ENCODE measurements around the gene MTCH2. TPM values are rescaled to one million over a fixed set of nuclear protein-coding genes. Genes with fewer than 3 reads are reported as not detected.

MTCH2 gene
- total RNA-seq, 1 experiment from 2014 or later: 138 TPM

DNA sequence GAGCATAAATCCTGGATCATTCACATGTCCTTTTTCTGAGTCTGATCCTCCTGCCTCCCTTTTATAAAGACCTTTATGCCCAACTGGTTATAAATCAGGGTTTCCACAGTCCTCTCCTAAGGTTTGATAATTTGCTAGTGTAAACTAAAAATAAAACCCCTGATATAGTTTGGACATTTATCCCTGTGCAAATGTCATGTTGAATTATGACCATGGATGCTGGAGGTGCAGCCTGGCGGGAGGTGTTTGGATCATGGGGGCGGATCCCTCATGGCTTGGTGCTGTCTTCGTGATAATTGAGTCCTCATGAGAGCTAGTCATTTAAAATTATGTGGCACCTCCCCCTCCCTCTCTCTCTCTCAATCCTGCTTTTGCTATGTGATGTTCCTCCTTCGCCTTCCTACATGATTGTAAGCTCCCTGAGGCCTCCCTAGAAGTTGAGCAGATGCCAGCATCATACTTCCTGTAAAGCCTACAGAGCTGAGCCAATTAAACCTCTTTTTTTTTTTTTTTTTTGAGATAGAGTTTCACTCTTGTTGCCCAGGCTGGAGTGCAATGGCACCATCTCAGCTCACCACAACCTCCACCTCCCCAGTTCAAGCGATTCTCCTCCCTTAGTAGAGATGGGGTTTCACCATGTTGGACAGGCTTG lies 9.6 kb upstream of the MTCH2 start (continued):
- TF ChIP-seq YY1 (IDR thresholded peaks at IDR 0.05; ENCODE audit: extremely low read depth, insufficient replicate concordance, low read depth, low read length): no peak
- TF ChIP-seq, protein P1, sequence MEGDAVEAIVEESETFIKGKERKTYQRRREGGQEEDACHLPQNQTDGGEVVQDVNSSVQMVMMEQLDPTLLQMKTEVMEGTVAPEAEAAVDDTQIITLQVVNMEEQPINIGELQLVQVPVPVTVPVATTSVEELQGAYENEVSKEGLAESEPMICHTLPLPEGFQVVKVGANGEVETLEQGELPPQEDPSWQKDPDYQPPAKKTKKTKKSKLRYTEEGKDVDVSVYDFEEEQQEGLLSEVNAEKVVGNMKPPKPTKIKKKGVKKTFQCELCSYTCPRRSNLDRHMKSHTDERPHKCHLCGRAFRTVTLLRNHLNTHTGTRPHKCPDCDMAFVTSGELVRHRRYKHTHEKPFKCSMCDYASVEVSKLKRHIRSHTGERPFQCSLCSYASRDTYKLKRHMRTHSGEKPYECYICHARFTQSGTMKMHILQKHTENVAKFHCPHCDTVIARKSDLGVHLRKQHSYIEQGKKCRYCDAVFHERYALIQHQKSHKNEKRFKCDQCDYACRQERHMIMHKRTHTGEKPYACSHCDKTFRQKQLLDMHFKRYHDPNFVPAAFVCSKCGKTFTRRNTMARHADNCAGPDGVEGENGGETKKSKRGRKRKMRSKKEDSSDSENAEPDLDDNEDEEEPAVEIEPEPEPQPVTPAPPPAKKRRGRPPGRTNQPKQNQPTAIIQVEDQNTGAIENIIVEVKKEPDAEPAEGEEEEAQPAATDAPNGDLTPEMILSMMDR (IDR thresholded peaks at IDR 0.05 in 2 of 3, conservative IDR thresholded peaks at IDR 0.05 in 1 of 3; ENCODE audit: borderline replicate concordance in 1 of 3, insufficient read depth in 1 of 3, low read depth in 2 of 3, low read length in 2 of 3): no peak
- TF ChIP-seq REST (IDR thresholded peaks at IDR 0.05; ENCODE audit: low read depth): no peak
- TF ChIP-seq, protein P2, sequence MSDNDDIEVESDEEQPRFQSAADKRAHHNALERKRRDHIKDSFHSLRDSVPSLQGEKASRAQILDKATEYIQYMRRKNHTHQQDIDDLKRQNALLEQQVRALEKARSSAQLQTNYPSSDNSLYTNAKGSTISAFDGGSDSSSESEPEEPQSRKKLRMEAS (IDR thresholded peaks at IDR 0.05): no peak
- no peak for TF ChIP-seq POLR2AphosphoS5 (IDR thresholded peaks at IDR 0.05; ENCODE audit: low read depth, low read length)
- no peak for TF ChIP-seq ELF1 (IDR thresholded peaks at IDR 0.05; ENCODE audit: borderline replicate concordance, low read depth)

GRCh38 chr11:47649276-47649675 lies 6.9 kb upstream of the MTCH2 start:
- H3K9me3 ChIP-seq (ENCODE audit: control insufficient read depth in 1 of 2, insufficient read depth in 1 of 2, low read depth in 1 of 2, low read length in 2 of 2): no peaks in the 10 kb centered on the region; a peak in 2 of 4 replicates
- intact Hi-C loops (cut with micrococcal nuclease): no loop called here
- RAD21 ChIA-PET (ENCODE audit: low non-redundant PET in 1 of 2, low total read pairs in 2 of 2, uncharacterized antibody in 2 of 2, unreplicated experiment in 2 of 2): no interaction called here
- DNase-seq (ENCODE audit: low read depth, low spot score) (no peak), ATAC-seq (no peak)
- no peaks in the 10 kb centered on the region; a peak in 1 of 4 replicates for H3K36me3 ChIP-seq (ENCODE audit: control insufficient read depth in 1 of 2, insufficient read depth in 2 of 2, low read length in 2 of 2)
- no TSS peak for BruUV-seq (replicated peaks)
- H3K27ac ChIP-seq (ENCODE audit: low read depth, low read length): no peak overlapping the region
- no peaks in the 10 kb centered on the region for H3K9me2 ChIP-seq (ENCODE audit: insufficient read depth)
- no peaks in the 10 kb centered on the region for H4K20me1 ChIP-seq (ENCODE audit: insufficient read depth)
- no peaks in the 10 kb centered on the region for H3K27me3 ChIP-seq (ENCODE audit: insufficient read depth, low read length)
- TF ChIP-seq SP1 (IDR thresholded peaks at IDR 0.05; ENCODE audit: low read depth) (no peak), ZBTB33 (IDR thresholded peaks at IDR 0.05; ENCODE audit: extremely low read depth, insufficient replicate concordance, low read length) (no peak), SIN3A (IDR thresholded peaks at IDR 0.05; ENCODE audit: low read depth) (no peak), EZH2 (IDR thresholded peaks at IDR 0.05) (no peak), ELF1 (IDR thresholded peaks at IDR 0.05; ENCODE audit: borderline replicate concordance, low read depth) (no peak), REST (IDR thresholded peaks at IDR 0.05; ENCODE audit: low read depth) (no peak)
- no peak overlapping the region for H3K4me3 ChIP-seq (replicated peaks in 1 of 2; ENCODE audit: low read depth in 1 of 2, low read length in 2 of 2)
- no peaks in the 10 kb centered on the region for H3K79me2 ChIP-seq (ENCODE audit: insufficient read depth, low read length)
- H3K9ac ChIP-seq (ENCODE audit: low read length): no peak overlapping the region
- POLR2A ChIA-PET: no interaction called here
- CTCF ChIA-PET: no interaction called here
- H2AFZ ChIP-seq (ENCODE audit: low read depth, low read length, poor library complexity, severe bottlenecking): no peak overlapping the region
- H3K4me1 ChIP-seq (ENCODE audit: control insufficient read depth in 1 of 2, insufficient read depth in 2 of 2, low read length in 2 of 2): no peaks in the 10 kb centered on the region
- H3K4me2 ChIP-seq (ENCODE audit: low read length): no peak overlapping the region

Measured in HCT116 (cell line).